NCI-H774 (cell line): ENCODE data around the gene HHAT.

Experiments
- DNase-seq: peaks from one replicate; lab custom pipeline; 2025; lab: John Stamatoyannopoulos, UW

Gene HHAT

DNA sequence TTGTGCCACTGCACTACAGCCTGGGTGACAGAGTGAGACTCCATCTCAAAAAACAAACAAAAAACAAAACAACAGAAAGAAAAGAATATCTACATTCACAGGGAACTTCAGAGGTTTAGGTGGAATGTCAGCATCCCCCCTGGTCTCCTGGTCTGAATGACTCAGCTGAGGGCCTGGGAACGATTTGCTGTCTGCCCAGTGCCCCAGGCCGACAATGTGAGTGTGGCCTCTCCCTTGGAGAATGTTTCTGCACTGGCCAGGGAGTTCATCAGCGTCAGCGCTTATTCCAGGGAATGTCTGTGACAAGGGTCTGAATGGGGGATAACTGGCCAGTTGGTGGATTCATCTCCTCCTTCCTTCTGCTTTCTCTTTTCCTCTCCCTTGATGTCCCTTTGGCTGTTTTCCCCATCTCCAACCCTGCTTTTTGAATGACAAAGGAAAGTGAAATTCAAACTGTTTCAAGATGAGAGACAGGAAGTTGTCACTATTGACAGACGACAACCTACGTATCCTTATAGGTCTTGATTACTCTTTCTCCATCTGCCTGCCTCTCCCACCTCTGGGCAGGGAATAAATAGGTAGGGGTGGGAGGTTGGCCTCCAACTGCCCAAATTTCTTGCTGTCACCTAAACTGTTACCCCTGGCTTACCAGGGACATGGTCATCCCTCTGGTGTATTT lies 213.1 kb downstream of the HHAT start:
- no peak for DNase-seq

DNA sequence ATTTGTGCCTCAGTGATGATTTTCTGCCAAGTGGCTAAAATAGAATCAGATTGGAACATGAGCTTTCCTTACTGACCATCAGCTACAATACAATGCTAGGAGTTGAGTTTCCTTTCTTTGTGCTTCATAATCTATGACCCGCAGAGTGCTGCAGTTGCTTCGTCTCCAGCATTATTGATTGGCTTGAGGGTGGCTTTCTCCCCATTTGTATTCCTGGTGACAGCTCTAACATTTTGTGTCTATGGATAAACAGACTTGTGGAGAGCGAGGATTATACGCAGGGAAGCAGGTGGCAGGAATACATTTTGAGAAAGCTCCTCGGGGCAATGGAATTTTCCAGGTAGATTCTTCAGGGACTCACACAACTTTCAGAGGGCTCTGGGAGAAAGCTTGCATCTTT lies 223.2 kb downstream of the HHAT start:
- DNase-seq = no peak

DNA sequence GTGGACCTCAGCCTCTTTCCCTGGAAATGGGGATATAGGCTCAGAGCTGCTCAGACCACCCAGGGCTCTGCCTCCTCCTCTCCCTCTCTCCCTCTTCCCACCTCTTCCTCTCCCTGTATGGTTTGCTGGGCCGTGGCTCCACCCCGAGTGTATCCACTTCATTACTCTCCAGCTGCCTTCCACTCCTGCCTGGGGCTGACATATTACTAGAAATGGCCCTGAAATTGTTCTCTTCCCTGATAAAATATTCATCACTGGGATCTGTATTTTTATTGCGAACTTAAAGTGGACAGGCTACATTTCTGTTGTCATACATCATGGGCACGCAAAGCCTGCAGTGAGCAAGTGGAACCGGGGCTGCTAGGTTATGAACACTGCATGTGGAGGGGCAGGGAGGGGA lies 225.0 kb downstream of the HHAT start:
- no peak for DNase-seq

DNA sequence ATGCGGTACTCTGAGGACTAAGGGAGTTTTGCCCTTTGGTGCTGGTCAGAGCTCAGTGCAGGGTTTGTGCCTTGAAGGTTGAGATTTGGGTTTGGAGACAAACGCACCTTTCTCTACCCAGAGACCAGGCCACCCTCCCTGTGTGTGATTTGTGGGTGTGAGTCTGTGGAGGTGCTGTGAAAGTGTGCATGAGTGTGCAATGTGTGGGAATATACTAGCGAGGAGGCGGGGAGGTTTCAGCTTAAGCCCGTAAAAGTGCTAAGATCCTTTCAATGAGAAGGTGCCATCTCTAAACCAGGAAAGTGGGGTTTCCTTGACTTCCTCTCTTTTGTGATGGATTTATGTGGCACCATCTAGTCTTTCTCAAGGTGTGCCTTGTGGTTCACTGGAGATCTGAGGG lies 225.7 kb downstream of the HHAT start:
- no peak for DNase-seq

GRCh38 chr1:210556475-210556874 lies 227.8 kb downstream of the HHAT start:
- DNase-seq = no peak

- DNase-seq = no peak
Measured at GRCh38 chr1:210557426-210558077, 228.8 kb downstream of the HHAT start.

GRCh38 chr1:210558302-210558701 lies 229.6 kb downstream of the HHAT start:
- no peak for DNase-seq

GRCh38 chr1:210565306-210565705 lies 236.6 kb downstream of the HHAT start:
- DNase-seq = no peak

- DNase-seq = no peak
Measured at GRCh38 chr1:210568631-210569030, 239.9 kb downstream of the HHAT start.

GRCh38 chr1:210570116-210570515 lies 241.4 kb downstream of the HHAT start:
- no peak for DNase-seq

DNA sequence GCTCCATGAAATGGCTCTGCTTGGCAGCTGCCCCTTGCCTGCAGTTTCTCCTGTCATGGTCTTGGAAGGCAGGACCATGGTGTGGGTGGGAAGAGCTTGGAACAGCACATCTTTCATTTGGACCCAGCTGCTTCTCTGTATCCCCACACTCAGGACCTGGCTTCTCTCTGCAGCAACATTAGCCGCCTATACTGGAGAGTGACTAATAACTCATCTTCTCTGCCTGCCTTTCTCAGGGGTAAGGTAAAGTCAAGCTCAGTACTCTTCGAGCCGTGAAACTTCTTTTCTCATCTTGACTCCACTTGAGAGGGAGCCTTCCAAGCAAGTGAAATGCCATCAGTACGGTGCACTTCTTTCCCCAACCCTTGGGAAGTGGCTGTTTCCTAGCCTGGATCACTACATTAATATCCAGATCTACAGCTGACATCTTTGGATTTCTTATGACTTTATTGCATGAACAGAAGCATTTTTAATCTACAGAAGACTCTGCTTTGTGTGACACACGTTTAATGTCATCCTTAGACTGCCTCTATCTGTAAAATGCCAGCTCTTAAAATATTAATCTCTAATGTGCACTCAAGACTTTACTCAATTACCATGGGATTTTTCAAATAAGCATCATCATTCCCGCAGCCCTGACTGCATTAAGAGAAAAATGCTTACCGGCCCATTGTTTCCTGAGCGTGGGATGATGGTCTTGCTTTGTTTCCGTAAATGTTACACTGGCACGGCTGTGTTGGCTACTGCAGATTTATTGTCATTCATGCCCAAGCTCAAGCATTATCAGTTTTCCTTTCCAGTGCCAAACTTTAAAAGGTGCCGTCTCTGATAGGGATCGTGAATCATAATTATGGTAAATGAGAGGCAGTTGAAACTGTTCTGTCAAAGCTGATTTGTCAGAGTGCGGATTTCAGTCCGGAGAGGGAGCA lies 242.9 kb downstream of the HHAT start:
- DNase-seq = no peak

GRCh38 chr1:210573141-210573540 lies 244.4 kb downstream of the HHAT start:
- no peak for DNase-seq

- DNase-seq = no peak
Measured at GRCh38 chr1:210582205-210582970, 253.7 kb downstream of the HHAT start.

DNA sequence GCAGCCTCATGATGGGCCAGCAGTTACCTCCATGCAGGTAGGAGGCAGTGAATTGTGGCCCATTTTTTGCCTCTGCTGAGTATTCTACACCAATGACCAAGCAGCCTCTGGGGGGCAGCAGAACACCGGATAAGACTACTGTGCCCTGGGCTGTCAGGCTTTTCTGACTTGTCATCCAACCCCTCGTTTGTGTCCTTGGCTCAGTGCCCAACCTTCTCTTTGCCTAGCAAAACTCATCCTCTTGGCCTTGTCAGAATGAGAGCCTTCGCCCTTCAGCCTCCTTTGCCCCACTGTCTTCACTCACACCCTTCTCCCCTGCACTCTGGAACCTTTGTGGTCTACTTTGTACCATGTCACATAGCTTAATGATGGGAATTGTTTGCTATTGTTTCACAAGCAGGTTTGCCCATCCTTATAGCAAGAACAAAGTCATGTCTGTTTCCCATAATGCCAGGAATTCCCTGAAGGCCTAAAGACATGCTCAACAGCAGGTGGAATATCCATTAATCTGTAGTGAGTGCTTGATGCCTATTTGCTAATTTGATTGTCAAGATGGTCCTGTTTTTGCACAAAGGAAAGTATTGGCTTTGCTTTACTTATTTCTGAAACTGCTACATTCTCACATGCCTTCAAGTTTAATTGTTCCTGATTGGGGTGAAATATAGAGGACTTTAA lies 255.9 kb downstream of the HHAT start:
- peak; percentile 89 for DNase-seq

GRCh38 chr1:210586771-210587170 lies 258.1 kb downstream of the HHAT start:
- no peak for DNase-seq

- DNase-seq = no peak
Measured at GRCh38 chr1:210587566-210587965, 258.9 kb downstream of the HHAT start.

DNA sequence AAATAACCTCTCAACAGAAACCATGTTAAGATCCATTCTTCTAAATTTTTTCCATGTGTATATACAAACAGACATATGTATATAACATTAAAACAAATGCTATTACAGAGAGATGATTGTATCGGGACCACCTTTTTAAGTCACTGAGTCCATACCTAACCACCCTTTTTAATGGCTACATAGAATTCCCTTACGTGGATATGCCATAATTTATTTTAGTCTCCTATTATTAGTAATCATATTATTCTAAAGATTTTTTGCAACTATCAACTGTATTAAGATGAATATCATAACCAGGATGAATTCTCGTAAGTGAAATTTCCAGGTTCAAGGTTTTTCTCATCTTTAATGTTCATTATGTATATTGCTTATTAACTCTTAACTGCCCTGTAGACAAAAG lies 259.7 kb downstream of the HHAT start:
- no peak for DNase-seq

DNA sequence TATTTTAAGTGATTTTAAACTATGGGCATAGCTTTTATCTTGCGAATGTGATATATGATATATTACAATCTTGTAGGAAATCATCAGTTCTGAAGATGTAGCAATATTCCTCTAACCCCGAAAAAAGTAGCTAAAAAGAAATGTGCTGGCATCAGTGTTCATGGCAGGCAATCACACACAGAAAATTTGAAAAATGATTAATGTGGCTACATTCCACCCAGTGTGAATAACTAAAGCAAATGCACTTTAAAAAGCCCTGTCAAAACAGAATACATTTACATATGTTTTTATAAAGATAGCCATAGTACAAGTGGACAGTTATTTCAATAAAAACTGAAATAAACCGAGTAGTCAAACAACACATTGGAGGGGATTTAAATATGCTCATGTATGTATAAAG lies 260.2 kb downstream of the HHAT start:
- DNase-seq = no peak

GRCh38 chr1:210591214-210591613 lies 262.5 kb downstream of the HHAT start:
- no peak for DNase-seq

DNA sequence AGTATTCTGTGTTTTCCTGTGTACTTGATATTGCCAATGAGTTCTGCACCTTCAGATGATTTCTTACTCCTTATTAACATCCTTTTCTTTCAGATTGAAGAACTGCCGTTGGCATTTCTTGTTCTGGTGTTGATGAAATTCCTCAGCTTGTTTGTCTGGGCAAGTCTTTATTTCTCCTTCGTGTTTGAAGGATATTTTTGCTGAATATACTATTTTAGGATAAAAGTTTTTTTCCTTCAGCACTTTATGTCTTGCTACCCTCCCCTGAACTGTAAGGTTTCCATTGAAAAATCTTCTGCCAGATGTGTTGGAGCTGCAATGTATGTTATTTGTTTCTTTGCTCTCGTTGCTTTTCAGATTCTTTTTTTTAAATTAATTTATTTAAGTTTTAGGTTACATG lies 265.9 kb downstream of the HHAT start:
- DNase-seq = no peak

GRCh38 chr1:210596641-210597040 lies 267.9 kb downstream of the HHAT start:
- no peak for DNase-seq
